ENCODE data around the gene IMMP2L. TPM values are rescaled to one million over a fixed set of nuclear protein-coding genes. Genes with fewer than 3 reads are reported as not detected.

The IMMP2L gene
- polyA plus RNA-seq, 1 experiment: 5.8 TPM

DNA sequence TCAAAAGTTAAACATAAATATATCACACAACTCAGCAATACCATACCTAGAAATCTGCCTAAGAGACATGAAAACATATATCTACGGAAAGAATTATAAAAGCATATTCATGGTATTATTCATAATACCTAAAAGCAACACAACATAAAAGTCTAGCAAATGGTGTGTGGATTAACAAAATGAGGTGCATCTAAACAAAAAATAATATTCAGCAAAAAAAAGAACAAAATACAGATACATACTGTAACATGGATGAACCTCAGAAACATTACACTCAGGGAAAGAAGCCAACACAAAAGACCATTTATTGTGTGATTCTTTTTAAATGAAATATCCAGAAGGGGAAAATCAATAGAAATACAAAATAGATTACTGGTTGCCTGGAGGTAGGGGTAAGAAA is 155.0 kb downstream of the IMMP2L start:
- H3K36me3 ChIP-seq (ENCODE audit: control insufficient read depth, insufficient read depth, low read length): no peaks in the 10 kb centered on the region
- H3K27me3 ChIP-seq (ENCODE audit: control insufficient read depth, insufficient read depth, low read length): no peaks in the 10 kb centered on the region
- TF ChIP-seq, protein P1, sequence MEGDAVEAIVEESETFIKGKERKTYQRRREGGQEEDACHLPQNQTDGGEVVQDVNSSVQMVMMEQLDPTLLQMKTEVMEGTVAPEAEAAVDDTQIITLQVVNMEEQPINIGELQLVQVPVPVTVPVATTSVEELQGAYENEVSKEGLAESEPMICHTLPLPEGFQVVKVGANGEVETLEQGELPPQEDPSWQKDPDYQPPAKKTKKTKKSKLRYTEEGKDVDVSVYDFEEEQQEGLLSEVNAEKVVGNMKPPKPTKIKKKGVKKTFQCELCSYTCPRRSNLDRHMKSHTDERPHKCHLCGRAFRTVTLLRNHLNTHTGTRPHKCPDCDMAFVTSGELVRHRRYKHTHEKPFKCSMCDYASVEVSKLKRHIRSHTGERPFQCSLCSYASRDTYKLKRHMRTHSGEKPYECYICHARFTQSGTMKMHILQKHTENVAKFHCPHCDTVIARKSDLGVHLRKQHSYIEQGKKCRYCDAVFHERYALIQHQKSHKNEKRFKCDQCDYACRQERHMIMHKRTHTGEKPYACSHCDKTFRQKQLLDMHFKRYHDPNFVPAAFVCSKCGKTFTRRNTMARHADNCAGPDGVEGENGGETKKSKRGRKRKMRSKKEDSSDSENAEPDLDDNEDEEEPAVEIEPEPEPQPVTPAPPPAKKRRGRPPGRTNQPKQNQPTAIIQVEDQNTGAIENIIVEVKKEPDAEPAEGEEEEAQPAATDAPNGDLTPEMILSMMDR (IDR thresholded peaks at IDR 0.05; ENCODE audit: insufficient read depth, low read depth, low read length): no peak
- ChIA-PET POLR2A (no interaction called here), CTCF (no interaction called here)
- no peak for DNase-seq (ENCODE audit: low read depth)
- no peak overlapping the region for H3K4me3 ChIP-seq (ENCODE audit: low read depth, low read length)

DNA sequence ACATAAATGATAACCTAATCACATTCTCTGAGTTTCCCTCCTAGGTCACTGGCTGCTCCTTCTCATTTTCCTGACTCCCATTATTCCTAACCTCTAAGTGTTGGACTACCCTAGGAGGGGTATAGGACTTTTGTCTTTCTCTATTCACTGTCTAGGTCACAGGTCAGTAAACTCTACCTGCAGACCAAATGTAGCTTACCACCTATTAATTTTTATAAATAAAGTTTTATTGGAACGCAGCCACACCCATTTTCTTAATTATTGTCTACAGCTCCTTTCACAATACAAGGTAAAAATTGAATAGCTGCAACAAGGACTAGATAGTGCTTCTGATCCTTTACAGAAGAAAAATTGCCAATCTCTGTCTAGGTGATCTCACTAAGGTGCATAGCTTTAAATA is 156.7 kb downstream of the IMMP2L start:
- Histone ChIP-seq H3K36me3 (ENCODE audit: control insufficient read depth, insufficient read depth, low read length) (no peaks in the 10 kb centered on the region), H3K27me3 (ENCODE audit: control insufficient read depth, insufficient read depth, low read length) (no peaks in the 10 kb centered on the region), H3K4me3 (ENCODE audit: low read depth, low read length) (no peak overlapping the region)
- DNase-seq (ENCODE audit: low read depth): no peak
- TF ChIP-seq, protein P1 (IDR thresholded peaks at IDR 0.05; ENCODE audit: insufficient read depth, low read depth, low read length): no peak
- ChIA-PET CTCF (no interaction called here), POLR2A (no interaction called here)

DNA sequence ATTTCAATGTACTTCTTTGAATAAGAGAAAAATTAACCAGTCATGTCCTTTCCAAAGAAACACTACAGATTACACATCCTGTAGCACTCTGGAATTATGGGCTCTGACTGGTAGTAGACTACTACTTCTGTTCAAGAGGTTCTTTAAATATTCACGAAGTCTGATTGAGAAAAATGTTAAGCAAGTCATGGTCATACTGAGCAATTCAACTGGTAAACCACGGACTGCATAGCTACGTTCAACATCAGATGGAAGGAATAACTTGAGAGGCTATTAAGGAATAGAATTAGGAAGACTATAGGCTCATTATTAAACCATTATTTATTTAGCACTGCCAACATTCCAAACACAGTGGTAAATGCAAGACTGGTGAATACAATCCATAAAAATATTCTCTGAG is 160.8 kb downstream of the IMMP2L start:
- no peak for DNase-seq (ENCODE audit: low read depth)
- H3K27me3 ChIP-seq (ENCODE audit: control insufficient read depth, insufficient read depth, low read length): no peaks in the 10 kb centered on the region
- CTCF ChIA-PET: no interaction called here
- H3K4me3 ChIP-seq (ENCODE audit: low read depth, low read length): no peak overlapping the region
- H3K36me3 ChIP-seq (ENCODE audit: control insufficient read depth, insufficient read depth, low read length): no peaks in the 10 kb centered on the region
- POLR2A ChIA-PET: no interaction called here
- TF ChIP-seq, protein P1 (IDR thresholded peaks at IDR 0.05; ENCODE audit: insufficient read depth, low read depth, low read length): no peak

DNA sequence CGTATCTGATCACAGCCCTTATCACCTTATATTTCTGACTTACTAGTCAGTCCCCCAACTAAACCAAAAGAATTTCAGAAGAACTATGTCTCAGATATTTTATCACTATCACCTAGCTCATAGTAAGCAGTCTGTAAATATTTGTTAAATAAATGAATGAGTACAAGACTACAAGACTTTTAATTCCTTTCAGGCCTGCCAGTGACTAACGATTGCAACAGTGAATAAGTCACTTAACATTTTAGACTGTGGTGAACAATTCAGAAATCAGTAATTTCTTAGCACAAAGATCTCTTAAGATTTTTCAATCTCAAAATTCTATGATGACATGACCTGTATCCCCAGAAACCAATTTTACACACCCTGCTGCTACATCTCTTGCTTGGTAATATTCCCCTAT is 162.2 kb downstream of the IMMP2L start:
- TF ChIP-seq, protein P1 (IDR thresholded peaks at IDR 0.05; ENCODE audit: insufficient read depth, low read depth, low read length): no peak
- ChIA-PET CTCF (no interaction called here), POLR2A (no interaction called here)
- H3K27me3 ChIP-seq (ENCODE audit: control insufficient read depth, insufficient read depth, low read length): no peaks in the 10 kb centered on the region
- no peaks in the 10 kb centered on the region for H3K36me3 ChIP-seq (ENCODE audit: control insufficient read depth, insufficient read depth, low read length)
- DNase-seq (ENCODE audit: low read depth): no peak
- H3K4me3 ChIP-seq (ENCODE audit: low read depth, low read length): no peak overlapping the region

DNA sequence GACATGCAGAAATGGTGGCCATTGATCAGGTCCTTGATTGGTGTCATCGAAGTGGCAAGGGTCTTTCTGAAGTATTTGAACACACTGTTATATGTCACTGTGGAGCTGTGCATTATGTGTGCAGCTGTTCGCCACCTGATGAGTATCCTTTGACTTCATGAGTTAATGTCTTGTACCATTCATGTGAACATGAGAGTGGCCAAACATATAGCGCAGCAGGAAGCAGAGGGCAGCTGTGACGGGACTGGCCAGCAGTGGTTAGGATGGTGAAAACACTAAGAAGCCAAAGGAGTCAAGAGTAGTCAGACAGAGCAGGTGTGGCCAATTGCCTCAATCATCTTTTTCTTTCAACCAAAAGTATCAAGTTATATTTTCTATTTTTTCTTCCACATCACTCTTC is 167.4 kb downstream of the IMMP2L start:
- DNase-seq (ENCODE audit: low read depth): no peak
- no peaks in the 10 kb centered on the region for H3K27me3 ChIP-seq (ENCODE audit: control insufficient read depth, insufficient read depth, low read length)
- no peak overlapping the region for H3K4me3 ChIP-seq (ENCODE audit: low read depth, low read length)
- no peaks in the 10 kb centered on the region for H3K36me3 ChIP-seq (ENCODE audit: control insufficient read depth, insufficient read depth, low read length)
- TF ChIP-seq, protein P1 (IDR thresholded peaks at IDR 0.05; ENCODE audit: insufficient read depth, low read depth, low read length): no peak
- ChIA-PET CTCF (interaction anchor here (0.7 kb wide), 2 partner anchors 11 to 281 kb away, joined by 3 to 4 read pairs; no protein-coding TSS in a partner anchor), POLR2A (no interaction called here)
